ENCODE data around the gene SREK1IP1.

- TF ChIP-seq CTCF (IDR thresholded peaks at IDR 0.05; ENCODE audit: low read length), result no peak
- no peak for TF ChIP-seq EZH2phosphoT487 (IDR thresholded peaks at IDR 0.05; ENCODE audit: low read length)
Measured at GRCh38 chr5:64818245-64818644, 49.8 kb upstream of the SREK1IP1 start.

Measured in MM.1S (cell line).